Fibroblast of lung (primary cell): ENCODE measurements around the gene MGLL. TPM values are rescaled to one million over a fixed set of nuclear protein-coding genes. Genes with fewer than 3 reads are reported as not detected.

Experiments
- DNase-seq, 2 donors: peaks; one replicate each; pipeline versions ENCODE4 v3.0.0 to v3.0.0-alpha.2; 2010; ENCODE audit warnings: low read depth in 2 of 2
- H2AFZ ChIP-seq: 2 replicates; pipeline ENCODE4 v1.5.1; 2012; ENCODE audit warnings: low read length, control low read depth, inconsistent platforms
- H3K27ac ChIP-seq: 2 replicates; pipeline ENCODE4 v1.5.1; 2011; ENCODE audit warnings: low read length, control low read depth; ENCODE audit not compliant: insufficient read depth
- H3K27me3 ChIP-seq: 2 replicates; pipeline ENCODE4 v1.5.1; 2011; ENCODE audit warnings: mild to moderate bottlenecking, low read length; ENCODE audit not compliant: control insufficient read depth, insufficient read depth
- H3K36me3 ChIP-seq: 2 replicates; pipeline ENCODE4 v1.5.1; 2011; ENCODE audit warnings: low read length; ENCODE audit not compliant: control insufficient read depth, insufficient read depth
- H3K4me1 ChIP-seq: 2 replicates; pipeline ENCODE4 v1.5.1; 2011; ENCODE audit warnings: low read length; ENCODE audit not compliant: control insufficient read depth, insufficient read depth; ENCODE audit errors: extremely low read depth
- H3K4me2 ChIP-seq: 2 replicates; pipeline ENCODE4 v1.5.1; 2011; ENCODE audit warnings: low read length, control low read depth; ENCODE audit not compliant: insufficient read depth; ENCODE audit errors: extremely low read depth
- H3K4me3 ChIP-seq, 4 experiments: fragments of 200-600 bp in 1 of 4; sonication (generic) in 1 of 4; replicated peaks in 1 of 4; 2 replicates each; pipeline ENCODE4 v1.5.1; 2011 to 2016; ENCODE audit warnings: low read length in 4 of 4, low read depth in 3 of 4, mild to moderate bottlenecking in 3 of 4, control low read depth in 2 of 4, inconsistent platforms in 1 of 4, mixed read lengths in 1 of 4; ENCODE audit not compliant: insufficient read depth in 1 of 4; ENCODE audit errors: control extremely low read depth in 1 of 4
- H3K79me2 ChIP-seq: 2 replicates; pipeline ENCODE4 v1.5.1; 2012; ENCODE audit warnings: mild to moderate bottlenecking, low read length, inconsistent platforms; ENCODE audit not compliant: control insufficient read depth, insufficient read depth
- H3K9ac ChIP-seq: 2 replicates; pipeline ENCODE4 v1.5.1; 2011; ENCODE audit warnings: mild to moderate bottlenecking, low read length, control low read depth; ENCODE audit not compliant: insufficient read depth
- H3K9me3 ChIP-seq: 2 replicates; pipeline ENCODE4 v1.5.1; 2012; ENCODE audit warnings: low read depth, low read length; ENCODE audit not compliant: control insufficient read depth, insufficient read depth
- H4K20me1 ChIP-seq: 2 replicates; pipeline ENCODE4 v1.5.1; 2011; ENCODE audit warnings: low read length; ENCODE audit not compliant: control insufficient read depth, insufficient read depth; ENCODE audit errors: extremely low read depth
- EZH2 ChIP-seq: IDR thresholded peaks from 2 replicates; pipeline ENCODE4 v1.5.1; 2012; ENCODE audit warnings: low read length, control low read depth, mild to moderate bottlenecking; ENCODE audit errors: missing control alignments
- polyA plus RNA-seq, 2 donors: library from polyadenylated mRNA; depleted of rRNA in 1 of 2; stranded (reverse) in 1 of 2; unstranded in 1 of 2; fragments of >200 nt; gene quantifications; 2 replicates each; pipeline ENCODE4 v1.2.1, GENCODE V29; 2011 to 2012; ENCODE audit warnings: missing spikeins in 1 of 2
- total RNA-seq: library from RNA; depleted of rRNA; stranded (reverse); fragments of >200 nt; gene quantifications from 2 replicates; pipeline ENCODE4 v1.2.1, GENCODE V29; 2014
- TF ChIP-seq, protein P1 (sequence below), 2 donors: IDR thresholded peaks in 1 of 2; conservative IDR thresholded peaks in 1 of 2; 1 replicate in 1 of 2; 2 replicates in 1 of 2; pipeline ENCODE4 v1.5.1; 2011 to 2012; ENCODE audit warnings: low read length in 2 of 2, control low read depth in 1 of 2, inconsistent platforms in 1 of 2, low read depth in 1 of 2, mild to moderate bottlenecking in 1 of 2

The MGLL gene
- total and polyA plus RNA-seq, 2 donors (not counting 1 experiment from before 2014, with no cell fraction given), result 60.1 to 122 TPM

DNA sequence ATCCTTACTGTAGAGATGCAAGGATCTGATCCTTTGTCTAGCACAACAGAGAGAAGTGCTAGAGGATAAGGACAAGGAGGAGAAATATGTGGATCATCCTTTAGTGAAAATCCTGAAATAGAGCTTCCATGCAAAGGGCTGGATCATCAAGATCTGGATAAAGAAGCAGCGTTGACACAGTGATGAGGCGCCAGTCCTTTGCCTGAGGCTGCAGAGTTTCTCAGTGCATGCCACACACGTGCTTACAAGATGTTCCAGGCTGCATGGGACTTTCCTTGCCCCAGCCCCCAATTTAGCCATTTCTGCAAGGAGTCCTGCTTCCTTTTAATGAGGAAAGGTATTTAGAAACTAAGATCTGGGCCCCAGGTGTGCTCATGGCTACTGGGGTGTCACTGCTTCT is 156.7 kb downstream of the MGLL start:
- DNase-seq, result no peak
- no peaks in the 10 kb centered on the region for H3K9me3 ChIP-seq
- H2AFZ ChIP-seq, result no peak overlapping the region
- H3K4me2 ChIP-seq, result no peak overlapping the region
- H3K4me1 ChIP-seq, result no peaks in the 10 kb centered on the region
- H3K4me3 ChIP-seq, result no peak overlapping the region
- H3K9ac ChIP-seq, result no peak overlapping the region
- no peaks in the 10 kb centered on the region for H4K20me1 ChIP-seq
- TF ChIP-seq EZH2, result no peak
- TF ChIP-seq, protein P1, sequence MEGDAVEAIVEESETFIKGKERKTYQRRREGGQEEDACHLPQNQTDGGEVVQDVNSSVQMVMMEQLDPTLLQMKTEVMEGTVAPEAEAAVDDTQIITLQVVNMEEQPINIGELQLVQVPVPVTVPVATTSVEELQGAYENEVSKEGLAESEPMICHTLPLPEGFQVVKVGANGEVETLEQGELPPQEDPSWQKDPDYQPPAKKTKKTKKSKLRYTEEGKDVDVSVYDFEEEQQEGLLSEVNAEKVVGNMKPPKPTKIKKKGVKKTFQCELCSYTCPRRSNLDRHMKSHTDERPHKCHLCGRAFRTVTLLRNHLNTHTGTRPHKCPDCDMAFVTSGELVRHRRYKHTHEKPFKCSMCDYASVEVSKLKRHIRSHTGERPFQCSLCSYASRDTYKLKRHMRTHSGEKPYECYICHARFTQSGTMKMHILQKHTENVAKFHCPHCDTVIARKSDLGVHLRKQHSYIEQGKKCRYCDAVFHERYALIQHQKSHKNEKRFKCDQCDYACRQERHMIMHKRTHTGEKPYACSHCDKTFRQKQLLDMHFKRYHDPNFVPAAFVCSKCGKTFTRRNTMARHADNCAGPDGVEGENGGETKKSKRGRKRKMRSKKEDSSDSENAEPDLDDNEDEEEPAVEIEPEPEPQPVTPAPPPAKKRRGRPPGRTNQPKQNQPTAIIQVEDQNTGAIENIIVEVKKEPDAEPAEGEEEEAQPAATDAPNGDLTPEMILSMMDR (conservative IDR thresholded peaks at IDR 0.05 in 1 of 2, IDR thresholded peaks at IDR 0.05 in 1 of 2; ENCODE audit: low read depth in 1 of 2, low read length in 2 of 2), result no peak
- no peaks in the 10 kb centered on the region for H3K36me3 ChIP-seq
- no peaks in the 10 kb centered on the region for H3K27me3 ChIP-seq
- H3K79me2 ChIP-seq, result no peaks in the 10 kb centered on the region
- no peak overlapping the region for H3K27ac ChIP-seq

GRCh38 chr3:127665165-127665564 is 157.2 kb downstream of the MGLL start:
- DNase-seq, result no peak
- H3K4me2 ChIP-seq, result no peak overlapping the region
- H3K27ac ChIP-seq, result no peak overlapping the region
- no peaks in the 10 kb centered on the region for H3K4me1 ChIP-seq
- no peak overlapping the region for H3K4me3 ChIP-seq
- H3K36me3 ChIP-seq, result no peaks in the 10 kb centered on the region
- no peaks in the 10 kb centered on the region for H3K9me3 ChIP-seq
- H3K27me3 ChIP-seq, result no peaks in the 10 kb centered on the region
- TF ChIP-seq, protein P1 (conservative IDR thresholded peaks at IDR 0.05 in 1 of 2, IDR thresholded peaks at IDR 0.05 in 1 of 2; ENCODE audit: low read depth in 1 of 2, low read length in 2 of 2), result no peak
- TF ChIP-seq EZH2, result no peak
- no peaks in the 10 kb centered on the region for H4K20me1 ChIP-seq
- no peak overlapping the region for H2AFZ ChIP-seq
- no peak overlapping the region for H3K9ac ChIP-seq
- H3K79me2 ChIP-seq, result no peaks in the 10 kb centered on the region

DNA sequence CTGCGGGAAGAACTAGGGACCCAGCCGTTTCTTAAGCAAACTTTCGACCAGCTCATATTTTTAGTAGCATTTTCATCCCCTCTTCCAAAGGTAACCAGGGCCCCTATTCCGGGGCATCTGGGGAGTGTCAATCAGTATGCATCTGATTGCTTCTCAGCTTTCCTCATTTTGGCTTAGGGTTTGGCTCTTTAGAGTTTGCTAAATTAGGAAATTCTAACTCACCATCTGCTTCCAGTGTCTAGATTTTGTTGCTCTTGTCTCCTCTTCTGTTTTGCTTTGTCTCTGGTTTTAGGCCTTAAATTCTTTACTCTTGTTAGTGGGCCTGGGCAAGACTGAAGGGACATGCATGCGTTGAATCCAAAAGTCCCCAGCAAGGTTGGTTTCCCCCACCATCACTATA is 159.2 kb downstream of the MGLL start:
- no peaks in the 10 kb centered on the region for H3K27me3 ChIP-seq
- H3K4me2 ChIP-seq, result no peak overlapping the region
- no peak overlapping the region for H3K27ac ChIP-seq
- H2AFZ ChIP-seq, result no peak overlapping the region
- no peak overlapping the region for H3K9ac ChIP-seq
- no peaks in the 10 kb centered on the region for H3K36me3 ChIP-seq
- H3K79me2 ChIP-seq, result no peaks in the 10 kb centered on the region
- no peak for DNase-seq
- no peaks in the 10 kb centered on the region for H4K20me1 ChIP-seq
- no peaks in the 10 kb centered on the region for H3K9me3 ChIP-seq
- H3K4me1 ChIP-seq, result no peaks in the 10 kb centered on the region
- H3K4me3 ChIP-seq, result no peak overlapping the region
- no peak for TF ChIP-seq EZH2
- TF ChIP-seq, protein P1 (conservative IDR thresholded peaks at IDR 0.05 in 1 of 2, IDR thresholded peaks at IDR 0.05 in 1 of 2; ENCODE audit: low read depth in 1 of 2, low read length in 2 of 2), result no peak
